Activated CD4-positive, alpha-beta T cell treated with anti-CD3 and anti-CD28 coated beads, Interleukin-2, amount 50 U/mL, for 24 hours (primary cell): ENCODE measurements around the gene FAM210B.
"Not testable (repeated sequence)": the region's sequence is repeated elsewhere in the genome, so short reads cannot be mapped to it uniquely, and the experiment has no call there.

Experiments used
- DNase-seq, 2 donors: peaks; one replicate each; pipeline ENCODE4 v3.0.0-alpha.2; 2020; ENCODE audit warnings: low read depth in 1 of 2, low spot score in 1 of 2

The FAM210B gene

DNA sequence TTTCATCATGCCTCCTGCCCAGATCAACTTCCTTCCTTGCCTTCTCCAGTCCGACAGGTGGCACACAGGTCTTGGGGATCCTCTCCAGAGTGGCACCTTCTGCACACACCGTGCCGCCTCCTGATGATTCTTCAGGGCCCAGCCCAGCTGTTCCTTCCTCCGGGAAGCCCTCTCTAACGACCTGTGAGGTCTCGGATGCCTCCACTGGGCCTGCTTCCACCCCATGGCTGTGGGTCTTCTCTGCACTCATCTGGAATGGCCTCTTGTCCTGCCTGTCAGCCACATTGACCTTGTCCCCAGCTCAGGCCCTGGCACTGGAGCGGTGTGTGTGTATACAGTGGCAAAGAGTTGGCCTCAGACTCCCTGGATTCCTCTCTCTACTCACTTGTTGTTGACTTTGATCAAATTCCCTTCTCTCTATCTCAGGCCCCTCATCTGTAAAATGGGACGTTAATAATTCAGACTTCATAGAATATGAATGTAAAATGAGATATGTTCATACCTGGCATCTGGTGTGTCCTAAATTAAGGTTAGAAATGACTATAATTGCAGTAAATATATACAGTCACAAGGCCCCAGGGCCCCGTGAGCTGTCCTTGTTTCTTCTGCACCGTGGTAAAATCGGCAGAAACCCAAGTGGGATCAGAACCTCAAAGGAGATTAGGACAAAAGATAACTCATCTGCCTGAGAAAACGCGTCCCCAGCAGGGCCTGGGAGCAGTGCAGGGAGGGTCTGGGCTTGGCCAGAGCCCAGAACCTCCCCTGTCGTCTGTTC, 1.5 kb downstream of the FAM210B start:
- no peak for DNase-seq

DNA sequence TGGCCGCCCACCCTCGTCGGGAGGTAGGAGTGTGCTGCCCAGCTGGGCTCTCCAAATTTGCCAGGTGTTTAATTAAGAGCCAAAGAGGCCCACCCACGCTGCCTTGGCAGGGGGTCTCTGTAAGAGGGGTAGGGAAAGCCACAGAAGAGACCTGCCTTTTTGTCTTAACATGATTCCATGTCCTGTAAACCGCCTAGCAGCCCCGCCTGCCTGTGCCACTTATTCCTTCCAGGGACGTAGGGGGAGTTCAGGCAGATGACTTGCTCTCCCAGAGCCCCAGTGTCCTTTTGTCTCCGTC, 2.1 kb downstream of the FAM210B start:
- DNase-seq = no peak

DNA sequence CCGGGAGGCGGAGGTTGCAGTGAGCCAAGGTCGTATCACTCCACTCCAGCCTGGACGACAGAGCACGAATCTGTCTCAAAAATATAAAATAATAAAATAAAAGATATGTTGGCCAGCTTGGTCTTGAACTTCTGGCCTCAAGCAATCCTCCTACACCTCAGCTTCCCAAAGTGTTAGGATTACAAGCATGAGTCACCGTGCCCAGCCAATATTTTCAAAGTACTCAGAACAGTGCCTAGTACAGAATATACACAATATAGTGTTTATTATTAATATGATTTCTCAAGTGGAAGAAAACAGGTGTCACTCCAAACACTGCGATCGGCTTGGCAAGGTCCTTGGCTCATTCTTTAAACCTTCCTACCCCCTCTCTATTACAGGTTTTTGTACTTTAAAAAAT, 3.1 kb downstream of the FAM210B start:
- no peak for DNase-seq

DNA sequence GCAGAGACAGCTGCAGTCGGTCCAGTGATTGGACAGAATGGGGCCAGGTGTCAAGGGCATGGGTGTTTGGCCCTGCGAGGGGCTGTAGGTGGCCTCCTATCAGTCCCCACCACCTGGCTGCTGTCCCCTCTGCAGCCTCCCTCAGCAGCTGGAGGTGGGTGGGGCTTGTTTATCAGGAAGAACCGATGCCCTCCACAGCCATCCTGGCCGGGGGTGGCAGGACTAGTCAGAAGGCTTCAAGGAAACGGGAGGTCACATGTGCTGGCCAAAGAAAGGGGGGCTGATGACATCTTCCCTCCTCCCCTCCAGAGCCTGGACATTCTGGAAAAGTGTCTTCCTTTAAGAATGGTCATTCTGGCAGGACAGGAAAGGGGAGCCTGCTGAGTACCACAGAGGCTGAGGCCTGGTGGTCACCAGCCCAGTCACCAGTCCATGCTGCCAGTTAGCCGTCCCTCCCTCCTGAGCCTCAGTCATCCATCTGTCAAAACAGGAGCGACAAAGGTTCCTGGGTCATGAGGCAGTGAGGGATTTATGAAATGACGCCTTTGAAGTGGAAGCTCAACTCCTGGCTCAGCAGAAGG, 4.1 kb downstream of the FAM210B start:
- DNase-seq = no peak

DNA sequence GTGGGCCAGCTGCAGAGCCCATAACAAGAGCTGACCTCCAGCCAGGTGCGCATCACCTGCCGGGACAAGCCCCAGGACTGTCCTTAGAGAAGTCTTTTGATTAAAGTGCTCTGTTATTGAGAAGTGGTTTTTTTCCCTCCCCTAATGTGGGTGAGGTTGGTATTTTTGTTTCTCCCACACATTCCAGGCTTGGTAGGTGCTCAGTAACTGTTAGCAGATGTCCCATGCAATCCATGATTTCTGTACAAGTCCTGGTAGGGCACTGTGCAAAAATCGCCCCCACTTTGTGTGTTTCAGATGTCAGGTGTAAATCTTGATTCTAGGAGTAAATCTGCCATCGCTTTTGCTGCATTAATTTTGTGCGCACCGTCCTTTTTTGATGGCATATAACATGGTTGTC, 4.7 kb downstream of the FAM210B start:
- DNase-seq = no peak

DNA sequence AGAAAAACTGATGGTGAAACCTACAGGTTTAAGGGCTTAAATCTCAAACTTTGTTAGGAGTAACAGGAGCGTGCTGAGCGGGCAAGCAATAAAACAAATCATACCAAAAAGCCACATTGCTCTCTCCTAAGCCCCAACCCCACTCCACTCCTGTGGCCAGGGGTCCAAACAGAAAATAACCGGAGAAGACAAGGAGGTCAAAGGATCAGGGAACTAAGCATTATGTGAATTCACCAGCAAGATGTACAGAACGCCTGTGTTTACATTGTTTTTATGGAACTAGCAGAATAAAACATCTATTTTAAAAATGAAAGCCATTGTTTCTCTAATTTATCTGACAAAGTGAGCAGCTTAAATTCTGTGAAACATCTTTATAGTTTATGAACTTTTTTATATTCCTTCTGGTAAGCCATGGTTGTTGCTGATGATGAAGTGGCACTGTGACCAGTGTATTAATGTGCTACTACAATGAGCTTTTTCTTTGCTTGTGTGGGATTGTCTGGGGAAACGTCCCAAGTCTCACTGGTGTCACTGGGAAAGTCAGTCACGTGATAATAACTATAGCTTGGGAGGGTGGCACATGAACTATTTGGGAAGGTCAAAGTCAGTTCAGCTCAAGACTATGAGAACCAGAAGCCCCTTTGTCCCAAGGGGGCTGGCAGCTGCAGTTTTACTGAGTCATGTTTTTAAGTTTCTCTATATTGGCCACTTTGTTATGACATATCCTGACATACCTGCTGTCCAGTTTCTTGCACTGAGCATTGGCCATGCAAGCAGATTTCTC, 9.8 kb downstream of the FAM210B start:
- no peak for DNase-seq

DNA sequence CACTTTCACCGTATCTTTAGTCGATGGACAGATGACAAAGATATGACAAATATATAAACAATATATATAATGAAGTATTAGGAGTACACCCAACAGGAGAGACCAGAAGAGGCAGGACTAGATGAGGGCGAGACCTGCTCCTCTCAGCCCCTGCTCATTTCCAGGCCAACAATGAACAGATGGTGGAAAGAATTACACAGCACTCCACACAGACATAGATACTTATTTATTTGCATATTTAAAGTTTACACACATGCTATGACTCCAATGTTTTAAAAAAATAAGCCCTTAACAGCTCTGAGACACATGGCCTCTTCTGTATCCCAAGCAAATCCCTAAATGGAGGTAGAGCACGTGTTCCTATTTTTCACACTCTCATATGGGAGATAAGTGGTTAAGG, 10.4 kb downstream of the FAM210B start:
- no peak for DNase-seq

DNA sequence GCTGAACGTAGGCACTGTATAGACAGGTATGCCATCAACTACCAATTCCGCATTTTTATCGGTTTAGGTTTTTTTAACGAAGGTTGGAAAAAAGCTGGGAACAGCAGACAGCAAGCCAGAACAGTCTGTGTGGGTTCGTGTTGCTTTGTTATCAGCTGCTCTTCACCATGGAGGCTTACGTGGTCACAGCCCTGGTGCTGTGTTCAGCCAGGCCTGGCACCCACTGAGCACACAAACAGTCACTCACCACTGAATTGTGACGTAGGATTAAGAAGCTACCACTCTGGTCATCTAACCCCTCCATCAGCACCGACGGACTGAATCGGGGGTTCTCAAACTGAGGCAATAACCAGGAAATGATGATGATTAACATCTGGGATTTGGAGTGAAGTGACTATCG, 13.2 kb downstream of the FAM210B start:
- no peak for DNase-seq

DNA sequence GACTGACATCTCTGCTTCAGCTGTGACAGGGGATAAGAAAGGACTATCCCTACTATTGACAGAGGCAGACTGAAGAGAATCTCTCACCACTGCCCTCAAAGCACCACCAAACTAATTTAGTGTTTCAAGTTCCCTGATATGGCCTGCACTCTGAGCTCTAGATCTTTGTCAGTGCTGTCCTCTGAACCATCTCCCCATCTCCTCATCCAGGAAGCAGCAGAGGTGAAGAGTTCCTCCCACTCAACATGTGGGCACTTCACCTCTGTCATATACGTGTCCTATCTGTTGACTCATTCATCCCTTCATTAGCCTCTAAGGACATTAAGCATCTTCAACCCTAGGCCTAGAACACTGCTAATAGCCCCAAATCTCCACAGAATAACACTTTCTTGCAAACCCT, 14.1 kb downstream of the FAM210B start:
- DNase-seq = no peak

DNA sequence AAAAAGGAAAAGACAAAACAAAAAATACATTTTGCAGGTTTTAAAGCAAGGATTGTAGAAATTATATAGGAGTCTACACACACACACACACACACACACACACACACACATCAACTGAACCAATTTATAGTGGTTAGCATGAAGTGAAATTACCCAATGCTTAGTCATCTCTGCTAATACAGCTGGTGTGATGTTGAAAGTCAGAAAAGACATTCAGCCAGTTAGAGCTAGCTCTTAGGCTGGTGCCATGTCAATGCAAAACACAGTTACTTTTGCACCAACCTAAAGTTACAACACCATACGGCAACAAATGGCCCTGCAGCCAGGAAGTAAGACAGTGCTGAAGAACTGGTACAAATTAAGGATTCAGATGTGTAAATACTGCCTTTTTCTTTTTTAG, 15.2 kb downstream of the FAM210B start:
- no peak for DNase-seq

DNA sequence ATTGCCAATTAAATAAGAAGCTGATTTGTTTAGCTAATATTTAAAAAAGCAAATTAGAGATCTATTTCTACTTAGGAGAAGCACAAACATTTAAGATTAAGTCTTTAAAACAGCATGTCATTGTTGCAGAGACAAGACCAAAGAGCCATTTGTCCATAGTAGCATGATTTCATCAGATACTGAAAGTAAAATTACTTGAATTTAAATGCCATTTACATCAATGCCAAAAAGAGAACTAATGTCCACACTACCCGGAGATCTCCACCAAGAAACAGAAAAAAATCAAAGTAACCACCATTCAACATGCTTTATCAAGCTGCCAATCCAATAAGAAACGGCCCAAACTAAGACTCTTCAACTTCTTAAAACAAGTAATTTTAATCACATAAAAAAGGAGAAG, 17.6 kb downstream of the FAM210B start:
- no peak for DNase-seq

DNA sequence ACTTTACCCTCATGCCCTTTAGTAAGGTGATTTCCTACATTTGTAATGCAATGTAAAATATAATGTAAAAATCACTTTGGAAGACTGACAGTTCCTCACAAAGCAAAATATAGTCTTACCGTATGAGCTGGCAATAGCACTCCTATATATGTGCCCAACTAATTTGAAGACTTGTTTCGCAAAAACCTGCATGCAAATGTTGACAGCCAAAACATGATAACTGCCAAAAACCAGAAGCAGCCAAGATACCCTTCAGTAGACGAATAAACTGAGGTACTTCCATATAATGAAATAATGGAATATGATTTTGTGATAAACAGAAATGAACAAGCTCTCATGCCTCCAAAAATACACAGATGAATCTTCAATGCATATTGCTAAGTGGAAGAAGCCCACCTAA, 19.6 kb downstream of the FAM210B start:
- no peak for DNase-seq

DNA sequence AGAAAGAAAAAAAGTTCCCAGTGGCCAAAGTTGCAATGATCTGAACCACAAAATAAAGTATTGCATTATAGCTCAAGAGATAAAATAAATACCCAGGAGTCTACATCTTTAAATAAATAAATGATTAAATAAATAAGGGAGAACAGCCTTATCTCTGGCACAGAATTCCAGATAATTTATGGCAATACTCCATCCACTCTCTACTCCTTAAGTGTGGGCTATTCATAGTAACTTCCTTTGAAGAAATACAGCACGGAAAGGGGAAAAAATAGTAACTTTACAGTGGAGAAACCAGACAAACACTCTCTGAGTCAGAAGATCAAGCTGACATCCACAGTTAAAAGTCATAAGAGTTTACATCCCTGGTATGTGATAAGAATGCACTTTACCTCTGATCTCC, 21.6 kb downstream of the FAM210B start:
- DNase-seq = no peak

DNA sequence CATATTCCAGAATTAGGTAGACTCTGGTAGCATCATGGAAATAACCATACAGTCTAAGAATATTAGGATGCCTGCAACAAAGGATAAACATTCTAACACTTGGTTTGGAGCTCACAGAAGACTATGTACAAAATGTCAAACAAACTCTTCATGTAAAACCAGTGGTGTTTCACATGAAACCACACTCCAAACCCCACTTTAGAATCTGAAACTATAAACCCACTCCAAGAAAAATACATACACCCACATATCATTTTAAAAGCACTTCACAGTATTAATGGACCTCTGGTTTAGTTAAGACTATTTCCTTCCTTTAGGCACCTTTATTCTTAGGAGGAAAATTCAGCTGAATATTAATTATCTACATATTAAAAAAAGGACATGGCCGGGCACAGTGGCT, 22.7 kb downstream of the FAM210B start:
- no peak for DNase-seq

DNA sequence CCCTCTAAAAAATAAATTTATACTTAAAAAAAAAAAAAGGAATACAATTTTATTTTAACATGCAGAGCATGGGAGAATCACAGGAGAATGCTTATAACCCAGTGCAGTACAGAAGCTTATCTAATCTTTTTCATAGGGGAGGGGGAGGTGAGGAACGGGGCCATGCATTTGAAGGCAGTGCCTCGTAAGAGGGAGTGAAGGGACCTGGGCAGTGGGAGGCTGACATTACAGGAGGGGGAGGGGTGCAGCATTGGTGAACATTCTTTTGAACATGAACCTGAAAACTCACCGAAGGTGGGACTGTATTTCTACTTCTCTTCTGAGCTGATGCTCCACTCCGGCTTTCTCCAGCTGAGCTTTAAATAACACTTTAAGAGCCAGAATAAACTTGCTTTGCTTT, 23.9 kb downstream of the FAM210B start:
- DNase-seq = no peak

DNA sequence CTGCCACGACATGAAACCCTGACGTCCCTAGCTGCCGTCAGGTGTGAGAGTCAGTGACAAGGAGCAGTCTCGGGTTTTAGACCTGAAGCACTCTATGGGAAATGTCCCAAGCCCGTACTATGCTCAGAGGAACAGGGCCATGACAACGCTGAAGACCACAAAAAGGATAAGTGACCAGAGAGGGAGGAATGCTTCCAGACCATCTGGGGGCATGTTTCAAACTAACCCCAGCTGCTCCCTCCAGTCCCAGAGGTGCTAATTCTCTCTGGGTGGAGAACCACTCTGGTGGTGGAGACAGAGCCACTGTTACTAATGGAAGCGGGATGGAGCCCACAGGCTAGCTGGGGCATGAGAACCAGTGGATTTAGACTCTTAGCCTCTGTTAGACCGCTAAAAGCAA, 24.6 kb downstream of the FAM210B start:
- DNase-seq = no peak

DNA sequence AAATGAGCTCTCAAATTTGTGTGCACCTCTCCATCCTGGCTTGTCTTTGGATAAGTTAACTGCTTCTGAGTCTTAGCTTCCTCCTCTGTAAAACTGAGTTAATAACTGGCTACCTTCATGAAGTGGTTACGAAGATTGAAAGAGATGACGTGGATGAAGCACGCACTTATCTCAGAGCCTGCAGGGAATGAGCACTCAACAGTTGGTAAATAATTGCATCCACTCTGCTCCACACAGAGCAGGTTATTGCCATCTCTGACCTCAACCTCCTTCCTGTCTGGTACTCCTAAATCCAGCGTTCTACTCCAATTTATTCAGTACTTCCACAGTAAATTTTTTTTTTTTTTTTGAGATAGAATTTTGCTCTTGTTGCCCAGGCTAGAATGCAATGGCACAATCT, 26.4 kb downstream of the FAM210B start:
- no peak for DNase-seq

DNA sequence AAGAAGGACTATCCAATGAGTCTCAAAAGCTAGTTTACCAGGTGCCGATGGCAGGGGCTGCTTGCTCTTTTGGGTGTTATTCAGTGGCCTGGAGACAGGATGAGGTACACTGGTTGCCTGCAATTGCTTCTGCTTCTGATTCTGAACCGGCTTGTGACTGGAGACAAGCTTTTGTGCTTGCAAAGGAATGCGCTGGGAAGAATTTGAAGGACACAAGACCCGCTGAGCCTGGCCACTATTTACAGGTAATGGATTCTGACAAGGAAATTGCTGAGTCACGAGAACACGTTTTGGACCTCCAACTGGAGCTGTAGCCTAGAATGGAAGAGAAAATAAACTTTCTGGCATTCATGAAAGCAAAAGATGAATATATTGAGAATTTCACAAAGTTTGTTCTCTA, 27.4 kb downstream of the FAM210B start:
- no peak for DNase-seq

DNA sequence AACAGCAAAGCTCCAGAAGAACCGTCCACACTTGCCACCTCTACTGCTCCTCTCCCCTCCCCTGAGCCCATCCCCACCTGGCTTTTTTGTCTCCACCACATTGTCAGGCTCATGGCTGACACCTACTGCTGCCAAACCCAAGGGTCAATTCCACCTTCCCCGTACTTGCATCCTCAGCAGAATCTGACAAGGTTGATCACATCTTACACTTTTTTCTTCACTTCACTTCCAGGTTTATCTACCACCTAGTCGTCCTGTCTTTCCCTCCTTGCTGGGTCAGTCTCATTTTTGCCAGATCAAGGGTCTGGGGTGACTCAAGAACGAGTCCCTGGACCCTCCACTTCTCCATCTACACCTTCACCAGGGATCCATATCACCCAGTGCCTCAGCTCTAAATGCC, 30.1 kb downstream of the FAM210B start:
- DNase-seq = no peak

DNA sequence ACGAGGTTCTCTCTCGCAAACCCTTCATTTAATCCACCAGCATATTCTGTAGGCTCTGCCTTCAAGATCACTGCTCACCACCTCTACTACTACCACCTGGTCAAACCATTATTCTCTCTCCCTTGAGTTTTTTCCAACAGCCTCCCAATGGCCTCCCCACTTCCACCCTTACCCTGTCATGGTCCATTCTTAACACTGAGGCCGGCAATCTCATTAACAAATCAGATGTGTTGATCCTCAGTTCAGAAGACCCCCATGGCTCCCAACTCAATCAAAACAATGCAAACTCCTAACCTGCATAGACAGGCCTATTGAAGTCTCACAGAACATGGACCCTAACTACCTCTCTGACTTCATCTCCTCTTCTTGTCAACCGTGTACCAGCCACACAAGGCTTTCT, 31.0 kb downstream of the FAM210B start:
- DNase-seq = no peak

DNA sequence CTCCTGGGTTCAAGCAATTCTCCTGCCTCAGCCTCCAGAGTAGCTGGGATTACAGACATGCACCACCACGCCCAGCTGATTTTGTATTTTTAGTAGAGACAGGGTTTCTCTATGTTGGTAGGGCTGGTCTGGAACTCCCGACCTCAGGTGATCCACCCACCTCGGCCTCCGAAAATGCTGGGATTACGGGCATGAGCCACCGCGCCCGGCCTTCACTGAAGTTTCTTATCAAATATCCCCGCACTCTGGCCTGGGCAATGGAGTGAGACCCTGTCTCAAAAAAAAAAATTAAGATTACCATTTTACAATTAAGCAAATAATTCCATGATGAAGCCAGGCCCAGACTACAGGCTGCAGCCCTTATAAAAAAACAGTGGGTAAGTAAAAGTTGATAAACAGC, 31.6 kb downstream of the FAM210B start:
- not testable (repeated sequence) for DNase-seq

DNA sequence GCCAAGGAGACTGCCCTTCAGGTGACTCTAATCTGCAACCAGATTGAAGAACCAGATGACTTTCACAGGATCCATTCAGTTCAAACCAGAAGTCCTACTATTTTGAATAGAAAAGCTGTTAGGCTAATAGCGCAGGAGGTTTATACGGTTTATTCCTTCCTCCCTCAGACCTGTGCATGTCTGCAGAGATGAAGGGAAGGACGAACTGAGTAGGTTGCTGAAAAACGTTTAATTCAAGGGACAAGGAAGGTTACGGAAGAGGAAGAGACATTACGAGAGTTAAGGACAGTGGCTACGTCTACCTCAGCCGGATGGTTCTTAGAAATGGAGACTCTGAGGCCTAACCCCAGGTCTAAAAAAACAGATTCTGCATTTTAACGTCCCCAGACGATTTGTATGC, 32.3 kb downstream of the FAM210B start:
- DNase-seq = no peak
